Colon (tissue), 2 donors: ENCODE results near the gene TOMM70.
"Not testable (repeated sequence)": the region's sequence is repeated elsewhere in the genome, so short reads cannot be mapped to it uniquely, and the experiment has no call there.

Source experiments
- FAIRE-seq: peaks from 2 replicates; lab custom pipeline; 2012; peaks lifted over from hg19 to GRCh38; lab: Jason Lieb, UNC
- donor health status: control.
- donor health status: control.

TOMM70 gene

DNA sequence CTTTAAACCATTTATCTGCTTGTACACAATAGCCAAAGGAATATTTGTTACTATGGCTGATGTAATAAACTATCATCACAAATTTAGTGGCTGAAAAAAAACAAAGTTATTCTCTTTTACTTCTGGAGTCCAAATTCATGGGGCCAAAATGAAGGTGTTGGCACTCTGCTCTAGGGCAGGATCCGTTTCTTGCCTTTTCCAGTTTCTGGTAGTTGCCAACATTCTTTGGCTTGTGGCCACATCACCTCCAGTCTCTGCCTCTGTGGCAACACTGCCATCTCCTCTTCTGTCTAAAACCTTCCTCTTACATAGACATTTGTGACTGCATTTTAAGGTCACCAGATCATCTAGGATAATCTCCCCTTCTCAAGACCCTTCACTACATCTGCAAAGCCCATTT, 39.0 kb downstream of the TOMM70 start:
- no peak for FAIRE-seq

DNA sequence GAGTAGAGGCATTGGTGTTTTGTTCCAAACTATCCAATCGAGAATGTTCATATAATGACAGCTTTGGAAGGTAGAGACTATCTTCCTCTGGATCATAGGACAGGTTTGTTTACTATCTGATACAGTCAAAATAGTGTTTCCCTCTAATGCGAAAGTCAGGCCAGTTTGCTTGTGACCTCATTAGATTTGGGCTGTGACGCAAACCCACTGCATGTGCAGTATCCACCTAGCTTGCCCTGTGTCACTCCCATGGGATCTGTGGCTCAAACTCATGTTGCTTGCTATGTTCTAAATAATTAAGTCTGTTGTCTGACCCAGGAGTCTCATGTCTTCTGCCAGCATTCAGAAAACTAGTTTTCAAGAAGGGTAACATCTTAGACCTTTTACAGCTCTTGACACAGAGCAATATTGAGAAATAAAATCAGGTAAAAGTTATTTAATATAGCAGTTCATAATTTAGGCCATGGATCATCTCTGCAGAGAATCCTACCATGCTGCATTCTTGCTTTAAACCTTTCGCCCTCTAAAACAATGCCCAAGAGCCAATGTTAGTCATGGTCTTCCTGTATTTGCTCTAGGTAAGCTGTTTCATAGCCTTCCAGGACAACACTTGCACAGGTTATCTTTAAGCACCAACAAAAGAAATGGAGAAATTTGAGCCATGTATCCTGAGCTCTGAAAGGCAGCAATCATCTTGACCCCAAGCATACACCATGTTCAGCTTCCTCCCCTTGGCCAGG, 40.0 kb downstream of the TOMM70 start:
- no peak for FAIRE-seq

DNA sequence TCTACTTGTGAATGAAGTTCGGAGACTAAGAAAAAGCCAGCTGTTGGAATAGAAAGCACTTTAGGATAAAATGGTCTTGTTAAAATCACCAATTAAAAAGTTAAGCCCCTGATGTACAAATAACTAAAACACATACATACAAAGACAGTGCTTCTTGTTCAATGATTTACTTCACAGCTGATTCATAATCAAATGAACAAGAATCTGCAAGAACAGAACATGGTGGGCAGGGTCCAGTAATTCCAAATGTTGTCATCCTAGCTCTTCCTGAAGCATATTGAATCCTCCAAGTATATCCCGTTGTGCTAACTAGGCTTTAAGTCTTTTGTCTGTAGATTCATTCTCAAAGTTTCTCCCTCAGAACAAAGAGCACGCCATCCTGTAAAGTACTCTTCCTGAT, 41.9 kb downstream of the TOMM70 start:
- no peak for FAIRE-seq

DNA sequence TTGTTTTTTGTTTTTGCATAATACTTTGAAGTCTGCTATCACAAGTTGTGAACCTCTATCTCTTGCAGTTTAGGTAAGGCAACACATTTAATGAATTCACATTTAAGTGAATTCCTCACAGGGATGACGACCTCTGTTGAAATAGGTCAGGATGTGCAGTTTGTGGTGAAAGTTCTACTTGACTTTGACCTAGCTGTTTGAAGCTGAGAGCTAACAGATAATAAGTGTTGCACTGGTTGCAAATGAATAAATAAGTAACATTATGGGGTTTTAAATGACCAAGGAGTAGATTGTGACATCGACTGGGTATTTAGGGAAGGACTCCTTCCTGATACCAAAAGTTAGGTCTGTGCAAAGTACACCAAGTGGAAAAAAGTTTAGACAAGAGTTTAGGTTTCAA, 42.5 kb downstream of the TOMM70 start:
- FAIRE-seq = no peak

DNA sequence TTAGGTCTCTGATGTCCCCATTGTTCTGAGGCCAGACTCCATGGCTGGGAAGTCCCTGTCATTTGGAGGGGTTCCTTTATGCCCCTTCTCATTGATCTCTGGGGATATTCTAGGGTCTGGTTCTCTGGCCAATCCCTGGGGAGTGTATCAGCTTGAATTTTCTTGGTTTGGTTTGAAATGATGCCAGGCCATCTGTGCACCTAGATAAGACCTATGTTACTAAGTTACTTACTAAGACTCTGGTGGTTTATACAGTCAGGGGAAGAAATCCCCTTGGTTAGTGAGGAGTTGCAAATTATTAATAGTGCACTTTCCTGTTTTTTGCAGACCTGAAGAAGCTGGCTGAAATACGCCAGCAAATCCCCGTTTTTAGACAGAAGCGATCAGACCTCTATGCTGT, 46.0 kb downstream of the TOMM70 start:
- FAIRE-seq = no peak

DNA sequence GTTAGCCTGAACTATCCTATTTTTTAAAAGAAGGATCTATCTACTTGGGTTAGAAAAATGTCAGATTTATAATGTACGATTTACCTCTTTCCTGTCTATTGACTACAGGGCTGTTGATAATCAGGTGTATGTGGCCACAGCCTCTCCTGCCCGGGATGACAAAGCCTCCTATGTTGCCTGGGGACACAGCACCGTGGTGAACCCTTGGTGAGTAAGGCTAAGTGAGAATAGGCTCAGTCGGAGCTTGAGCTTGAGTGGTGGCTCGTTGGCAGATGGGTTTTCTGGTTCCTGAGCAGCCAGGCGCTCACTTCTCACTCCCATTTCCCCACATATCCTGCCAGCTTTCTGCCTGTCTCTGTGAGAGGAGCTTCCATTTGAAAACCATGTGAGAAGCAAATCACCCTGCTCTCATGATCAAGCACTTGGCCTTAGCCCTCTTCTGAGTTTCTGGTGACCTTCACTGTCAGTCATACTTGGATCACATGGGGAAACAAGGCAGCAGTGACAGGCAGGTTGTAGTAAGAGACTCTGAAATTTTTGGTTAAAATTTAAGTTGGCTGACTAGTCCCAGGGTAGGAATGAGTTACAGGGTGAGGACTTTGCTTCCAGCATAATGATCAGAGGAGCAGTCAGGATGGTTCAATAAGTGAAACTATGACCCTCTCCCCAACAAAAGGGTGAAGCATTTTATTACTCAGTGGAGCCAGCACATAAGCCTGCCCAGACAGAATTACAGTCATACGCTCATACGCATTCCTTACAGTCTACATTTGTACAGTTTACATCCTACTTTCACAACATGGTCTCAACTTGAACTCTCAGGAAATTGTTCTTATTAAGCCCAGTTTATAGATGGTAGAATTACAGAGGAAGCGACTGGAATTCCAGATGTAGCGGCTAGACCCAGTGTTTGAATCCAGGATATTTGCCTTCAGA, 48.3 kb downstream of the TOMM70 start:
- no peak for FAIRE-seq

DNA sequence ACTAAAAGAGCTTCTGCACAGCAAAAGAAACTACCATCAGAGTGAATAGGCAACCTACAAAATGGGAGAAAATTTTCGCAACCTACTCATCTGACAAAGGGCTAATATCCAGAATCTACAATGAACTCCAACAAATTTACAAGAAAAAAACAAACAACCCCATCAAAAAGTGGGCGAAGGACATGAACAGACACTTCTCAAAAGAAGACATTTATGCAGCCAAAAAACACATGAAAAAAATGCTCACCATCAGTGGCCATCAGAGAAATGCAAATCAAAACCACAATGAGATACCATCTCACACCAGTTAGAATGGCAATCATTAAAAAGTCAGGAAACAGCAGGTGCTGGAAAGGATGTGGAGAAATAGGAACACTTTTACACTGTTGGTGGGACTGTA, 49.1 kb downstream of the TOMM70 start:
- FAIRE-seq = not testable (repeated sequence)

DNA sequence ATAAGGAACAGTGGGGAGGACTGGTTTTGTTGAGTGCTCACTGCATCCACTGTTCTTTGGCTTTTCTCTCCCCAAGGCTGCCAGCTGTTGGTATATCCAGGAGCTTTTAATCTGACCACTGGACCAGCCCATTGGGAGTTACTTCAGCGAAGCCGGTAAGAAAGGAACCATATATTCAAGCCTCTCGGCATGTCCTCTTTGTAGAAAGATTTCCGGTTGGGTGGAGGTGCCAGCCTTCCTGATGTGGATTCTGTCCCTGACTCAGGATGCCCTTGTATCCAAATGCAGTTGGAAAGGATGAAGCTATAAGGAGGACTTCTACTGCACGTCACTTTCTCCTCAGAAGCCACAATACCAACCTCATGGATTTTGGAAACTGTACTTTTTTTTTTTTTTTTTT, 52.2 kb downstream of the TOMM70 start:
- FAIRE-seq = no peak

DNA sequence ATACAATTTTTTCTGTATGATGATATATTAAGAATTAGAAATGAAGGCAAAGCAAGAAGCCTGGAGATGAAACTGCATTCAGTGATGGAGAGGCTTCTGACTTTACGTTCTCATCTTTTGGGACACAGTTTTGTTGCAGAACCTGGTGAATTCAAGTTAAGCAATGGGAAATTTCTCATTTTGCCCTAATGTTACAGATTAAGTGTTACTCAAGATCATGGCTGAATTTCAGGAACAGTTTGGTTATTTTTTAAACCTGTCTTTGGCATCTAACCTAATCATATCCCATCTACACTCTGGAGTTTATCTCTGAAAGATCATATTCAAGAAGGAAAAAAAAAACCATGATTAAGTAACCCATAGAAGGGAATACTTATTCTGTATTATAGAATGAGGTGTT, 60.4 kb downstream of the TOMM70 start:
- no peak for FAIRE-seq

DNA sequence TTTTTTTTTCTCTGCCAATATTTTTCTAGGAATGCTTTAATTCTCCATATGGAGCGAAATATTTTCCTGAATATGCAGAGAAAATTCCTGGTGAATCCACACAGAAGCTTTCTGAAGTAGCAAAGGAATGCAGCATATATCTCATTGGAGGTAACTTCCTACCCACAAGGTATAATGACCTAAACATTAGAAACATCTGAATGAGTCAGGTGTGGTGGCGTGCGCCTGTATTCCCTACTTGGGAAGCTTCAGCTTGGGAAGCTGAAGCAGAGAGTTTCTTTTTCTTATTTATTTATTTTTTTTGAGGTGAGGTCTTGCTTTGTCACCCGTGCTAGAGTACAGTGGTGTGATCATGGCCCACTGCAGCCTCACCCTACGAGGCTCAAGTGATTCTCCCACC, 61.1 kb downstream of the TOMM70 start:
- no peak for FAIRE-seq

DNA sequence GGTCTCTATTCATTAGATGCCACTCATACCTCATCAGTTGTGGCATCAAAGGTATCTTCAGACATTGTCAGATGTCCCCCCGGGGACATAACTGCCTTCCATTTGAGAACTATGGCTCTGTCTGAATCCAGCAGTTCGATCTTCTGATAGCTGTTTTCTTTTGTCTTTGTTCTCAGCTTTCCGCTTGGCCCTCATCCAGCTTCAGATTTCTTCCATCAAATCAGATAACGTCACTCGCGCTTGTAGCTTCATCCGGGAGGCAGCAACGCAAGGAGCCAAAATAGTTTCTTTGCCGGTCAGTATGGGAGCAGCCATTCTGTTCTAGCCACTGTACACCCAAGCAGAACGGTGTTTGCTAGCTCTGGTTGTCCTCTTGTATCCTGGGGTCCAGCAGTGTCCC, 62.0 kb downstream of the TOMM70 start:
- no peak for FAIRE-seq

DNA sequence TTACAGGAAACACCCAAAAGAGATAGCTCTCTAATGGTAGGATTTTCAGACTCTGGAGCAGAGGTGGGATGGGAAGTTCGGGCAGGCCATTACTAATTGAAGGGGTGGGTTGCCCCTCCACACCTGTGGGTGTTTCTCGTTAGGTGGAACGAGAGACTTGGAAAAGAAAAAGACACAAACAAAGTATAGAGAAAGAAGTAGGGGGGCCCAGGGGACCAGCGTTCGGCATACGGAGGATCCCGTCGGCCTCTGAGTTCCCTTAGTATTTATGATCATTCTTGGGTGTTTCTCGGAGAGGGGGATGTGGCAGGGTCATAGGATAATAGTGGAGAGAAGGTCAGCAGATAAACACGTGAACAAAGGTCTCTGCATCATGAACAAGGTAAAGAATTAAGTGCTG, 64.7 kb downstream of the TOMM70 start:
- not testable (repeated sequence) for FAIRE-seq

DNA sequence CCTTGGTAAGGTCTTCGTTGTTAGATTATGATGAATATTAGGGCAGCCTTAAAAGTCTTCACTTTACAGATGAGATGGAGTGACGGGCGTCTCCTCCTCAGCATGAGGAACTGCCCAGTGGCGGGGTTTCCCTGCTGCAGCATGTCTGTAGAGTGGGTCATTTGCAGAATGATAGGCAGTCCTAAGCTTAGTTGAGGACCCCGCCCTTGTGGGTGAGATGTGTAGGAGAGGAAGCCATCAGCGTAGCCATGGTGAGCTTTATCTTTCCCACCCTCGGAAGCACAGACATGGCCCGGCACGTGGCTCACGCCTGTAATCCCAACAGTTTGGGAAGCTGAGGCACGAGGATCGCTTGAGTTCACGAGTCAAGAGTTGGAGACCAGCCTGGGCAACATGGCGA, 65.5 kb downstream of the TOMM70 start:
- no peak for FAIRE-seq

DNA sequence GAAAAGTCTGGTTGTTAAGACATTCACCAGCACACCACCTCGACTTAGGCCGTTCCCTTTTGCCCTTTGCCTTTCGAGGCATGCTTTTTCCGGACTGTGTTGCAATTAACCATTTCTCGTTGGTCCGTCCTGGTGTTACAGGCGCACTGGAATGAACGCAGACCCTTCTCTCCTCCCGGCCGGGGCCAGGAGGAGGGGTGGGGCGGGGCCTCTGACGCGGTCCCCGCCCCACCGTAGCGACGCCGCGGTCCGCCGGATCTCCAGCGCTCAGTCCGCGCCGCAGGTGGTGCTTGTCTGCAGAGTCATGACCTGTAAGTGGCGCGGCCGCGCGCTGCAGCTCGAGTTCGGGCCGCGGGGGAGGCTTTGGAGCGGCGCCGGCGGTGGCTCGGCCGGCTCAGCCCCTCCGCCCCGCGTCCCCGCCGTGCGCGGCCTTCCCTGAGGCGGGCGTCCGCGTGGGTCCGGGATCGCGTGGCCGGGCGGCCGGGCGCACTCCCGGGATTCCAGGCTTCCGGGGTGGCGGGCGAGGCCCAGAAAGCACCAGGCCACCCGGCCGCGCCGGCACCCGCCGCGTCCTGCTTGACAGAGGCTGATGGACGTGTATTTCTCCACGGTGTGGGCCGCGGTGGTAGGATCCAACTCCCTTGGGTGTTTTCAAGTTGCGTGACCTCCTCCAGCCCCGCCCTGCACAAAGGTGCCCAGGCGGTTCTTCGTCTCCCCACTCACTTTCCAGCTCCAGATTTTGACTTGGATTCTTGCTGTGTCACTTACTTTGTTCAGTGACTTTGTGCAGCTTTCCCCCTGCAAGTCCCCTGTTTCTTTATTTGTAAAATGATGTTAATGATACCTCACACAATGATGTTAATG, 66.2 kb downstream of the TOMM70 start, which contains the start of gene NIT2:
TSS of gene NIT2 (plus strand) at position 270 of the 864 bp plus-strand sequence. CDS start at position 305, 35 bp downstream.
- FAIRE-seq = no peak

DNA sequence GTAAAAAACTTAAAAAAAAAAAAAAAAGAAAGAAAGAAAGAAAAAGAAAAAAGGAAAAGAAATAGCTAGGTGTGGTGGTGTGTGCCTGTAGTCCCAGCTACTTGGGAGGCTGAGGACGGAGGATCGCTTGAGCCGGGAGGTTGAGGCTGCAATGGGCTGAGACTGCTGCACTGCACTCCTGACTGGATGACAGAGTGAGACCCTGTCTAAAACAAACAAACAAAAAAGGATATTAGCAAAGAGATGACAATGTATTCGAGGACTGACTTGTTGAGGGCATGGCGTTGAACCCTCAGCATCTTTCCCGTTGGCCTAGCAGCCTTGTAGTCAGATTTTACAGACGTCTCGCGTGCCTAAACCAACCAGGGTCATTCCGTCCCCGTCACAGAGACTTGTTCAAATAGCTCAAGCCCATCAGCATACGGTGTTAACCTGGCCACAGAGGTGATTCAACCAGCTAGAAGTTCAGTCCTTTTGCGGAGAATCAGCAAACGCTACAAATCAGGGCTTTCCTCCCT, 66.9 kb downstream of the TOMM70 start:
- FAIRE-seq = no peak

DNA sequence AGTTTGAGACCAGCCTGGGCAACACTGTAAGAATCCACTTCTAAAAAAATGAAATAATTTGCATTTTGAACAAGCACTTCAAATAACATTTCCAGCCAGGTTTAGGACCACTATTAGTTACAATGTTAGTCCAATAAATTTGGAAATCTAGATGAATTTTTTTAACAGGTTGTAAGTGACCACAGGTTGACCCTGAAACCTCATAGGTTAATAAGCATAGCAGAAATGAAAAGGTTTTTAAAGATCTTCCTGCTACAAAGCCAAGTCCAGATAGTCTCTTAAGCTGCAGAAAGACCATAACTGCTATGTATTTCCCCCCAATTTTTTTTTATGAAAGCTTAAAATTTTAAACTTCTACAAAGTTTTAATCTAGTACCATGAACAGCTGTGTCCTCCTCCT, 67.8 kb downstream of the TOMM70 start:
- FAIRE-seq = no peak

DNA sequence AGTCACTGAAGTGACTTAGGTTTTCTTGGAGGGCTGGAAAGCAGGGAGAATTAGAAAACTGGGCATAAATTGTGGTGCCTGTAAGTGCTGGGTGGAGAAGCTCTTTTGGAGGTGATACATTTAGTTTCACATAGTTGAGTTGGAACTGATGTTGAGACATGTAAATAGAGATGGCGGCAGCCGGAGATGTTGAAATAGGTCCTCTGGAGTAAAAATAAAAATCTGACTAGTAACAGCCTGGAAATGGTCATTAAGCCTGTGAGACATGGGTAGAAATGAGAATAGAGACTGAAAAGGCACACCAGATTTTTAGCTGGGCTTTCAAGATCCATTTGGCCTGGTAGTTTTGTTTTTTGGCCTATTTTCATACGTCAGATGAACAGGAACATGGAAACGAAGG, 69.2 kb downstream of the TOMM70 start:
- no peak for FAIRE-seq

DNA sequence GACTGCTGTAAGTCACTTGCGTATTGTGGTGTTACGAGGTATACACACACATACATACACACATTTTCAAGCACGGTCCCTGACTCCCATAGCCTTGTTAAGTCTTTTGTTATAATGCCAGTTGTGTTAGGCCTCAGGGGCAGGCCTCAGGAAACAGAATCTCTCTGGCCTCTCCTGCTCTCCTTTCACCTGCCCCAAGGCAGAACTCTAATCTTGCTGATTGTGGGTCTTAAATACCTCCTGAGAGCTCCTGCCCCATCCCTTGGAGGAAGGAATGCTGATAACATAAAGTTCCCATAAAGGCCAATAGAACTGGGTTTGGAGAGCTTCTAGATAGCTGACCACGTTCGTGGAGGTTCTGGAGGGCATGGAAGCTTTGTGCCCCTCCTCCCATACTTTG, 70.2 kb downstream of the TOMM70 start:
- FAIRE-seq = no peak

DNA sequence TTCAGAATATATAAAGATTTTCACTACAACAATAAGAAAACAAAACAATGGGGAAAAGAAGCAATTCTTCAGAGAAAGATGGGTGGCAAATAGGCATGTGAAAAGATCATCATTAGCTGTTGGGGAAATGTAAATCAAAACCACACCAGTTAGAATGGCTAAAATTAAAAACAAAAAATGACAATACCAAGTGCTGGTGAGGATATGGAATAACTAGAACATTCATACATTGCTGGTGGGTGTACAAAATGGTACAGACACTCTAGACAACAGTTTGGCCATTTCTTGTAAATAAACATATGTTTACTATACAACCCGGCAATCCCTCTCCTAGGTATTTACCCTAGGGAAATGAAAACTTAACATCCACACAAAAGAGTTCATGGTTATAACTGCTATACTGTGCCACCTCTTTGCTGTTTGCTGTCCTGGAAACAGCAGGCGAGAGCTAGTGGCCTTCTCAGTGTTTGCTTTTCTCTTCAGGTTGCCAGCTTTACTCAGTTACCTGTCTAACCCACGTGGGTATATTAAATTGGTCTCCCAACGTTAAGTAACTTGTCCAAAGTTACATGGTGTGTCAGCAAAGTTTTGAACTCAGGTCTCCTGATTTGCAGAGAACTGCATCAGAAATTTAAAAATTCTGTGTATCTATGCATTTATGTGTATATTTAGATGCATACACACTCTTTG, 70.9 kb downstream of the TOMM70 start:
- FAIRE-seq = no peak

DNA sequence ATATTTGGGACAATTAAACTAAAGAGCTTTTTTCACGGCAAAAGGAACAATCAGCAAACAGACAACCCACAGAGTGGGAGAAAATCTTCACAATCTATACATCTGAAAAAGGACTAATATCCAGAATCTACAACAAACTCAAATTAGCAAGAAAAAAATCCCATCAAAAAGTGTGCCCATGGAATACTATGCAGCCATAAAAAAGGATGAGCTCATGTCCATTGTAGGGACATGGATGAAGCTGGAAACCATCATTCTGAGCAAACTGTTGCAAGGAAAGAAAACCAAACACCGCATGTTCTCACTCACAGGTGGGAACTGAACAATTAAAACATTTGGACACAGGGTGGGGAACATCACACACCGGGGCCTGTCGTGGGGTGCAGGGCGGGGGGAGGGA, 73.5 kb downstream of the TOMM70 start:
- FAIRE-seq = not testable (repeated sequence)

DNA sequence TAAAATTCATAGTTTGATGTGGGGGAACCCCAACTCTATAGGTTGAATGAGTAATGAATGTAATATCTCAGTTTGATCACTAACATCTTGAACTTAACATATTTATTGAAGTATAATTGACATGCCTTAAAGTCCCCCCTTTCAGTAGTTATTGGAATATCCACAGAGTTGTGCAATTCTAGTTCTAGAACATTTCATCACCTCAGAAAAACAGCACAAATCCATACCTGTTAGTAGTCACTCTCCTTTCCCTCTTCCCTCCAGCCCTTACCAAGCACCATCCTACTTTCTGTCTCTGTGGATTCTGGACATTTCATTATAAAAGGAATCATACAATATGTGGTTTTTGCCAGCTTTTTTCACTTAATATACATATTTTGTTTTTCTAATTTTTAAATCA, 75.1 kb downstream of the TOMM70 start:
- FAIRE-seq = no peak

DNA sequence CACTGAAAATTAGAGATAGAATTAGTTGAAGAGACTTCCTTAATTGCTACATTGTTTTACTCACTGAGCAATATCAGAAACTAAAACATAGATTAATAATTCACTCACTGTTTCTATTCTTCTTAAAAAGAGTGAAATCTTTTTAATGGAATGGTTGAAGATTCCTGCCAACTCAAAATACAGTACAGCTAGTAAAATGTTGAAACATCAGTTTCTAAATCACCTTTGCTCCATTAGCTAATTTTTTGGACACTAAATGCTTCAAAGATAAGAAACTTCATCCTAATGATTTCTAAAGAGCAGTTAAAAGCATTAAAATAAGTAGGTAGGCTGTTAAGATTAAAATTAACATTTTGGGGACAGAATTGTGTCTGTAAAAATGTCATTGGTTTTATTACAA, 76.8 kb downstream of the TOMM70 start:
- FAIRE-seq = no peak
